Hepatocyte (in vitro differentiated cells): Measurements from ENCODE around the gene MAT2B.

Source experiments
- CTCF ChIP-seq: fragments of 200-600 bp; sonication (generic); IDR thresholded peaks from 2 replicates; pipeline ENCODE4 v1.5.1; 2016; ENCODE audit warnings: antibody characterized with exemption, mild to moderate bottlenecking; ENCODE audit not compliant: poor library complexity
- EZH2 ChIP-seq: fragments of 200-600 bp; sonication (generic); IDR thresholded peaks from 2 replicates; pipeline ENCODE4 v1.6.1; 2016; ENCODE audit warnings: antibody characterized with exemption, mild to moderate bottlenecking, borderline replicate concordance
- EZH2phosphoT487 ChIP-seq: fragments of 200-600 bp; sonication (generic); IDR thresholded peaks from one replicate; pipeline ENCODE4 v1.6.1; 2018; ENCODE audit warnings: antibody characterized with exemption, mild to moderate bottlenecking, low read depth, moderate library complexity; ENCODE audit not compliant: unreplicated experiment, severe bottlenecking

DNA sequence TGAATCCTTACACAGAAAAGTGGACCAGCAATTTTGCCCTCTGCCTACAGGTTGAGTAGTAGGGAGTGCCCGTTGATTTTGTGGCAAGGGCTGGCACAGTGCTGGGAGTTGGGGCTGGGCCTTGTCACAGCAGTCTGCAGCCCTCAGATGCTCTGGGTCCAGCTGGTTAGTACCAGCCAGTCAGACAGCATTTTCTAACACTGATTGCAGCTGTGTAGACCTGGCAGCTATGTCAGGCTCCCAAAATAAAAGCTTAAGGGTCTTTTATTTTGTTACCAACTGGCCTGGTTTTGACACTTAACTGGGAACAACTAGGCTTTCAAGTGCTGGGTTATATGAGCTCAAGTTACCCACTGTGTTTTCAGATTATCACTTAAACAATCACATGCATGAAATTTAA, 57.7 kb downstream of the MAT2B start:
- TF ChIP-seq CTCF (no peak), EZH2phosphoT487 (no peak), EZH2 (no peak)
